Activated CD4-positive, alpha-beta T cell treated with anti-CD3 and anti-CD28 coated beads, Interleukin-10, Interleukin-2, amounts not matched to agents 100 ng/mL and 50 ng/mL, durations not matched to agents 16 hours and 8 hours (primary cell): ENCODE measurements around the gene PARD3.
"Not testable (repeated sequence)": the region's sequence is repeated elsewhere in the genome, so short reads cannot be mapped to it uniquely, and the experiment has no call there.

ENCODE experiments used
- DNase-seq: peaks from one replicate; pipeline ENCODE4 v3.0.0-alpha.2; 2020

PARD3 gene

GRCh38 chr10:34352599-34353204, 462.4 kb downstream of the PARD3 start:
- DNase-seq: not testable (repeated sequence)

GRCh38 chr10:34351161-34351560, 463.9 kb downstream of the PARD3 start:
- no peak for DNase-seq

- no peak for DNase-seq
Observed at GRCh38 chr10:34348917-34349485, 466.1 kb downstream of the PARD3 start.

GRCh38 chr10:34348021-34348420, 467.1 kb downstream of the PARD3 start:
- DNase-seq: no peak

GRCh38 chr10:34347131-34347530, 468.0 kb downstream of the PARD3 start:
- DNase-seq: no peak

GRCh38 chr10:34346516-34347100, 468.5 kb downstream of the PARD3 start:
- no peak for DNase-seq

GRCh38 chr10:34345383-34345782, 469.7 kb downstream of the PARD3 start:
- DNase-seq: no peak

- DNase-seq: no peak
Observed at GRCh38 chr10:34343764-34344163, 471.3 kb downstream of the PARD3 start.

- DNase-seq: no peak
Observed at GRCh38 chr10:34341473-34341872, 473.6 kb downstream of the PARD3 start.

GRCh38 chr10:34340934-34341333, 474.2 kb downstream of the PARD3 start:
- DNase-seq: no peak

- no peak for DNase-seq
Observed at GRCh38 chr10:34339816-34340553, 475.1 kb downstream of the PARD3 start.

- no peak for DNase-seq
Observed at GRCh38 chr10:34337917-34338316, 477.2 kb downstream of the PARD3 start.

- no peak for DNase-seq
Observed at GRCh38 chr10:34335960-34336690, 479.0 kb downstream of the PARD3 start.

GRCh38 chr10:34334908-34335307, 480.2 kb downstream of the PARD3 start:
- DNase-seq: no peak

- no peak for DNase-seq
Observed at GRCh38 chr10:34333513-34333912, 481.6 kb downstream of the PARD3 start.

GRCh38 chr10:34327184-34327583, 487.9 kb downstream of the PARD3 start:
- no peak for DNase-seq

GRCh38 chr10:34323192-34323591, 491.9 kb downstream of the PARD3 start:
- DNase-seq: no peak

- DNase-seq: no peak
Observed at GRCh38 chr10:34320265-34320664, 494.8 kb downstream of the PARD3 start.

- no peak for DNase-seq
Observed at GRCh38 chr10:34319197-34319846, 495.8 kb downstream of the PARD3 start.

GRCh38 chr10:34316154-34316553, 498.9 kb downstream of the PARD3 start:
- DNase-seq: no peak

GRCh38 chr10:34314457-34314856, 500.6 kb downstream of the PARD3 start:
- no peak for DNase-seq

- DNase-seq: no peak
Observed at GRCh38 chr10:34313888-34314287, 501.2 kb downstream of the PARD3 start.

GRCh38 chr10:34313353-34313752, 501.7 kb downstream of the PARD3 start:
- no peak for DNase-seq
